HG02938 (cell line): ENCODE results near the gene PDSS2.
"Not testable (repeated sequence)": the region's sequence is repeated elsewhere in the genome, so short reads cannot be mapped to it uniquely, and the experiment has no call there.

Experiments used
- ATAC-seq: cut with Tn5 transposase; IDR thresholded peaks from one replicate; pipeline ENCODE4 v1.9.1; 2021; ENCODE audit warnings: mild to moderate bottlenecking, moderate library complexity; ENCODE audit not compliant: unreplicated experiment

The PDSS2 gene

DNA sequence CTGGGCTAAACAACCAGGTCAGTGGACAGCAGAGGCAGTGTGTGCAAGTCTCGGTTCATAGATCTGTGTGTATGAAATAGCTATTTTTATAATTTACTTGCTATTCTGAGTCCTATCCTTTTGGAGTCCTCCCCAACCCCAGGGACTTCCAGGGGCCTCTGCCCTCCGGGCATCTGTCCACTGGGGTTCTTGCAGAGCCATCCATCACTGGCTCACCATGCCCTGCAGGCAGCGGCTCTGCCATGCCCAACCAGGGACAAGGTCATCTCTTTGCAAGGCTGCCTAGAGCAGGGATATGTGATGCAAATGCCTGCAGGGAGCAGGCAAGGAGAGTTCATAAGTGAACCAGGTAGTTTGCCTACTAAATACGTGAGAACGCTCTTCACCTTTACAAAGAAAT is 333.6 kb downstream of the PDSS2 start:
- no peak for ATAC-seq

GRCh38 chr6:107124934-107125348 is 334.4 kb downstream of the PDSS2 start:
- peak; percentile 74 for ATAC-seq

GRCh38 chr6:107123501-107123900 is 335.9 kb downstream of the PDSS2 start:
- ATAC-seq: no peak

GRCh38 chr6:107122748-107123147 is 336.6 kb downstream of the PDSS2 start:
- no peak for ATAC-seq

DNA sequence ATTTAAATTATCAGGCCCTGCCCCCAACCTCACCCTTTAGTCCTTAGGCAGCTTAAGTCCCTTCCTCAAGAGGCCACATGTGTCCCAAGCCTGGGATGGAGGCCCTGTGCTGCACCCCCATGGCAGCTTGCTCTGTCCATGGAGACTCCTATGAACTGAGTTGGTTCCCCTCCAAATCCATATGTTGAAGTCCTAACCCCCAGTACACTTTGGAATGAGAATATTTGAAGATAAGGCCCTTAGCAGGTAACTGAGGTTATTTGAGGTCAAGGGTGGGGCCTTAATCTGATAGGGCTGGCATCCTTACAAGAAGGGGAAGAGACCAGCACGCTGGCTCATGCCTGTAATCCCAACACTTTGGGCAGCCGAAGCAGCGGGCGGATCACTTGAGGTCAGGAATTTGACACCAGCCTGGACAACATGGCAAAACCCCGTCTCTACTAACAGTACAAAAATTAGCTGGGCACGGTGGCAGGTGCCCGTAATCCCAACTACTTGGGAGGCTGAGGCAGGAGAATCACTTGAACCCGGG is 337.3 kb downstream of the PDSS2 start:
- no peak for ATAC-seq

GRCh38 chr6:107121266-107121665 is 338.1 kb downstream of the PDSS2 start:
- no peak for ATAC-seq

DNA sequence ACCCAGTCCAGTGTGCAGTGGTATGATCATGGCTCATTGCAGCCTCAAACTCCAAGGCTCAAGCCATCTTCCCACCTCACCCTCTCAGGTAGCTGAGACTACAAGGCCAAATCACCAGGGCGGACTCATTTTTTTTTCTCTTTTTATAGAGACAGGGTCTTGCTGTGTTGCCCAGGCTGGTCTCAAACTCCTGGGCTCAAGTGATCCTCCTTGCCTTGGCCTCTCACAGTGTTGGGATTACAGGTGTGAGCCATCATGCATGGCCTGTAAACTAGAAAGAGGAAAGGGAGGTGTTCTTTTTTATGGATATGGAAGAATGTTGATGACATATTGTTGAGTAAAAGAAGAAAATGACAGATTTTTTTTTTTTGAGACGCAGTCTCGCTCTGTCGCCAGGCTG is 339.0 kb downstream of the PDSS2 start:
- ATAC-seq: no peak

DNA sequence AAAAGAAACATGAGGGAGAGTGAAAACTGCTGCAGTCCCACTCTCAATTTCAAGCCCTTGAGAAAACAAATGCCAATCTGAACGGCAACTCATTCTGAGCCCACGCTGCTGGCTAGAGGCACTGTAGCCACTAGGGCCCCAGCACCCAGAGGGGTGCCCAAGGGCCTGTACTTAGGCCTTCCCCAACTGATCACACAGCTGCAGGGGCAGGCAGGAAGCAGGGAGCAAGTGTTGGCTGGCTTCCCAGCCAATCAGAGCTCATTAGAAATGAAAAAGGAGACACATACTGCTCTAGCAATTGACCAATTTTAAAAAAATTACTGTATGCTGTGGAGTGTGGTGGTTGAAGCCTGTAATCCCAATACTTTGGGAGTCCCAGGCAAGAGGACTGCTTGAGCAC is 340.4 kb downstream of the PDSS2 start:
- no peak for ATAC-seq

DNA sequence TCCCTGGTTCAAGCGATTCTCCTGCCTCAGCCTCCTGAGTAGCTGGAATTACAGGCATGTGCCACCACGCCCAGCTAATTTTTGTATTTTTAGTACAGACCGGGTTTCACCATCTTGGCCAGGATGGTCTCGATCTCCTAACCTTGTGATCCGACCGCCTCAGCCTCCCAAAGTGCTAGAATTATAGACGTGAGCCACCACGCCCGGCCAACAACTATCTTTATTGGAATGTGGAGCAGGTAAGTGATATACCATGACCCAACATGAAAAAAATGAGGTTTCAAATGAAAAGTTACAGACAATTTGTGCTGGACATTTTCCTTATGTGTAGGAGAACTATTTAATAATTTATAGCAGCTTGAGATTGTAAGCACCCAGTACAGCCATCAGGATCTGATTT is 340.8 kb downstream of the PDSS2 start:
- ATAC-seq: not testable (repeated sequence)

GRCh38 chr6:107116931-107117330 is 342.4 kb downstream of the PDSS2 start:
- no peak for ATAC-seq

GRCh38 chr6:107116328-107116892 is 343.0 kb downstream of the PDSS2 start:
- ATAC-seq: peak; percentile 34

- no peak for ATAC-seq
These were observed 343.6 kb downstream of the PDSS2 start for GRCh38 chr6:107115695-107116327.

- ATAC-seq: peak; percentile 18
These were observed 344.3 kb downstream of the PDSS2 start, which contains the start of gene BEND3 for GRCh38 chr6:107114926-107115694. TSS of gene BEND3 (minus strand) at chr6:107115515. CDS start at chr6:107099285, 16,230 bp downstream.

DNA sequence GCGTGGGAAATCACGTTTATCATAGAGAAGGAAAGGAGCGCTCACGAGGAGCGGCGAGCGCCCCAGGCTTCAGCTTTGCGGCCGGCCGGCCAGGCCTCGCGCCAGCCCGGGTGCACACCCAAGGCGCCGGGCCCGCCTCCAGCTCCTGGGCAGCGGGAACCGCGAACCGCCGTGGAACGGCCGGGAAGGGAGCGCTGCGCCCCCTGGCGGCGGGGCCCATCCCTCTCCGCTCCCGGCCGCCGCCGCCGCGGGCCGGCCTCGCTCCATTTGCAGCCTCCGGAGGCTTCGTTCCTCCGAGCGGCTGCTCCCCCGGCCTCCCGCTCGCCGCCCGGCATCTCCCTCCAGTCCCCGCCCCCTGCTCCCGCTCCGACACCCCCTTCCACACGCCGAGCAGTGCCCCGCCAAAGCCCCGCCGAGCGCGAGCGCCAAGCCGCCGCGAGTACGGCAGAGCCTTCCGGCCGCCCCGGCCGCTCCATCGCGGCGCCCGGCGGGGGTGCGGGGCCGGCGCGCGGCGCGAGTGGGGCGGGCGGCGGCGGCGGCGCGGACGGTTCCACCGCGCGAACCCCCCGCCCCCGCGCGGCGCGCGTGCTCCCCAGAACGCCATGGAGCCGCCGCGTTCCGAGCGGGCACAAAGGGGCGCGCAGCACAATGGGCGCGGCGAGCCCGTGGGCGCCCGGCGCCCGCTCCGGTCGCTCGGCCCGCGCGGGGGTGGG is 345.0 kb downstream of the PDSS2 start:
- peak; percentile 44 for ATAC-seq

GRCh38 chr6:107110200-107110599 is 349.2 kb downstream of the PDSS2 start:
- no peak for ATAC-seq

DNA sequence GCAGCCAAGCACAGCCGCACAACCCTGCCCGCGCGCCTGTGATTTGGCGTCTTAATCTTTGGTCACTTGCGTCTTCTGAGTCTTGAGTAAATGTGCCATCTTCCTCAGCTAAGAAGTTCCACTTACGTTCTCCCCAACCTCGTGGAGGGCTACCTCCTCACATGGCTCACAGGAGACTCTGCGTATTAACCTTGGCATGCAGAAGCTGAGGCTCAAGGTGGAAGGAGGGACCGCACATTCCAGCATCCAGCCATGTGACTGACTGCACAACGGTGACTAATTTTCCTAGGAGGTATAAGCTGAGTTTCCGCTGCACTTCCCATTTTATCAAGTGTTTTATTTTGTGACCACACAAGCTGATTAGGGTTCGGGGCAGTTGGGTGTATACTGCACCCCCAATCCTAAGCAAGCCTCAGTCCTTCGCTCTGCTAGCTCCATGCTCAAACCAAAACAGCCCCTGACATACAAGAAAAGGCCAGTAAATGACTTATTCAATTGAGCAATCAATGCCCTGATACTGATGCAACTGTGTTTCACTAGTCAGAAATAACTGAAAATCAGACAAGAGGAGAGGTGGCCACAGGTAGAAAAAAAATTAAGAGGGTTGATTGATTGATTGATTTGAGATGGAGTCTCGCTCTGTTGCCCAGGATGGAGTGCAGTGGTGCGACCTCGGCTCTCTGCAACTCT is 351.0 kb downstream of the PDSS2 start:
- ATAC-seq: no peak

GRCh38 chr6:107107791-107108190 is 351.6 kb downstream of the PDSS2 start:
- no peak for ATAC-seq

- no peak for ATAC-seq
These were observed 353.2 kb downstream of the PDSS2 start for GRCh38 chr6:107106165-107106564.

- ATAC-seq: no peak
These were observed 353.8 kb downstream of the PDSS2 start for GRCh38 chr6:107105511-107106116.

DNA sequence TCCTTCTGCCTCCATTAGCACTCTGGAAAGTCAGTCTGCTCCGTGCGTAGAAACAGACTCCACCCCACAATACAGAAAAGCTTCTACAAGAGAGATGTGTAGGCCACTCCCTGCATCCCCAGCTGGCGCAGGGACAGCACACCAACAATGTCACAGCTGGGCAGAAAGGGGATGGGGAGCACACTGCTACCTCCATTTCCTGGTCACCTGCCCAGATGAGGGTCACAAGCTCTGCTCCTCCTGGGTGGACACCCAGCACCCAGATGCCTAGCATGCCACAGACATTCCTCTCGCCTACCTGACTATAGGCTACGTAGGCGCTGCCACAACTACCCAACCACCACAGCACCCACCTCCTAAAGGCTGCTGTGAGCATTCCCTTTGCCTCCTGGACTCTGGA is 356.3 kb downstream of the PDSS2 start:
- ATAC-seq: no peak
